GM18909 (cell line): Measurements from ENCODE around the gene TSC2.

Source experiments
- ATAC-seq: cut with Tn5 transposase; IDR thresholded peaks from one replicate; pipeline ENCODE4 v1.9.1; 2021; ENCODE audit warnings: mild to moderate bottlenecking; ENCODE audit not compliant: unreplicated experiment, poor library complexity

Gene TSC2

GRCh38 chr16:2082171-2082982 is 34.6 kb downstream of the TSC2 start:
- ATAC-seq: no peak

- no peak for ATAC-seq
Observed at GRCh38 chr16:2082983-2083364, 35.2 kb downstream of the TSC2 start.

- no peak for ATAC-seq
Observed at GRCh38 chr16:2083409-2083808, 35.6 kb downstream of the TSC2 start.

- ATAC-seq: no peak
Observed at GRCh38 chr16:2083876-2084780, 36.3 kb downstream of the TSC2 start.

- ATAC-seq: no peak
Observed at GRCh38 chr16:2084895-2085625, 37.3 kb downstream of the TSC2 start.

GRCh38 chr16:2085669-2086068 is 37.9 kb downstream of the TSC2 start:
- ATAC-seq: no peak

GRCh38 chr16:2086106-2086742 is 38.4 kb downstream of the TSC2 start:
- ATAC-seq: no peak

GRCh38 chr16:2086812-2087747 is 39.3 kb downstream of the TSC2 start:
- no peak for ATAC-seq

GRCh38 chr16:2087748-2088631 is 40.2 kb downstream of the TSC2 start:
- no peak for ATAC-seq

- ATAC-seq: no peak
Observed at GRCh38 chr16:2088759-2089358, 41.1 kb downstream of the TSC2 start.

- ATAC-seq: no peak
Observed at GRCh38 chr16:2089706-2090480, 42.1 kb downstream of the TSC2 start.

- no peak for ATAC-seq
Observed at GRCh38 chr16:2090481-2090776, 42.6 kb downstream of the TSC2 start.

- ATAC-seq: no peak
Observed at GRCh38 chr16:2090777-2091546, 43.2 kb downstream of the TSC2 start.

GRCh38 chr16:2091547-2092255 is 43.9 kb downstream of the TSC2 start:
- ATAC-seq: no peak

GRCh38 chr16:2092256-2092620 is 44.5 kb downstream of the TSC2 start:
- ATAC-seq: no peak

- ATAC-seq: no peak
Observed at GRCh38 chr16:2092866-2093265, 45.1 kb downstream of the TSC2 start.
